T-cell (primary cell): ENCODE measurements around the gene GUCD1. TPM values are rescaled to one million over a fixed set of nuclear protein-coding genes. Genes with fewer than 3 reads are reported as not detected.
"Not testable (repeated sequence)": the region's sequence is repeated elsewhere in the genome, so short reads cannot be mapped to it uniquely, and the experiment has no call there.

ENCODE experiments used
- ATAC-seq, 4 experiments: fragments of 200-7000 bp in 3 of 4; fragments of 150-1000 bp in 1 of 4; cut with Tn5 transposase; replicated peaks in 1 of 4; 1 replicate in 3 of 4; 2 replicates in 1 of 4; pipeline ENCODE4 v1.10.0; 2021; ENCODE audit warnings: moderate library complexity in 3 of 4, mild to moderate bottlenecking in 2 of 4, moderate number of reproducible peaks in 1 of 4
- CTCF ChIA-PET, 2 donors: fragments of 300-600 bp; sonication (Branson Sonifier 250); formaldehyde crosslinking; loops; one replicate each; lab custom pipeline; 2022; ENCODE audit warnings: antibody characterized with exemption in 2 of 2; lab: Charles Lee
- POLR2A ChIA-PET, 2 donors: fragments of 300-600 bp; sonication (Branson Sonifier 250); formaldehyde crosslinking; loops; one replicate each; lab custom pipeline; 2022; ENCODE audit warnings: antibody characterized with exemption in 2 of 2; lab: Charles Lee
- DNase-seq, 35 experiments: peaks; one replicate each; pipeline versions ENCODE4 v3.0.0 to v3.0.0-alpha.2; 2013 to 2023
- H3K27ac ChIP-seq: one replicate; pipeline ENCODE4 v1.5.1; 2013; ENCODE audit warnings: low read length
- H3K27me3 ChIP-seq, 2 experiments: replicated peaks in 1 of 2; 1 replicate in 1 of 2; 2 replicates in 1 of 2; pipeline versions ENCODE4 v1.6.1 to v1.7.0; 2013; ENCODE audit warnings: low read length in 1 of 2, mixed read lengths in 1 of 2; ENCODE audit not compliant: control insufficient read depth in 2 of 2, insufficient read depth in 2 of 2; ENCODE audit errors: extremely low read depth in 1 of 2
- H3K36me3 ChIP-seq, 2 donors: 1 replicate in 1 of 2; 2 replicates in 1 of 2; pipeline versions ENCODE4 v1.6.1 to v1.7.0; 2013; ENCODE audit warnings: low read length in 1 of 2; ENCODE audit not compliant: control insufficient read depth in 2 of 2, insufficient read depth in 1 of 2; ENCODE audit errors: extremely low read depth in 1 of 2
- H3K4me1 ChIP-seq, 2 experiments: 1 replicate in 1 of 2; 2 replicates in 1 of 2; pipeline versions ENCODE4 v1.6.1 to v1.7.0; 2013; ENCODE audit warnings: low read length in 2 of 2, mixed read lengths in 1 of 2; ENCODE audit not compliant: insufficient read depth in 2 of 2, control insufficient read depth in 1 of 2; ENCODE audit errors: extremely low read depth in 1 of 2
- H3K4me3 ChIP-seq, 2 donors: 1 replicate in 1 of 2; 2 replicates in 1 of 2; pipeline versions ENCODE4 v1.5.1 to v1.7.0; 2013; ENCODE audit warnings: mild to moderate bottlenecking in 2 of 2, low read length in 1 of 2, moderate library complexity in 1 of 2; ENCODE audit not compliant: control insufficient read depth in 1 of 2; ENCODE audit errors: extremely low read depth in 1 of 2
- H3K9me3 ChIP-seq: 2 replicates; pipeline ENCODE4 v1.7.0; 2013
- H3K27ac Mint-ChIP-seq, 2 donors: one replicate each; pipeline ENCODE4 v1.8.0; 2020 to 2021; ENCODE audit warnings: mild to moderate bottlenecking in 2 of 2, mixed read lengths in 2 of 2
- H3K27me3 Mint-ChIP-seq, 2 donors: one replicate each; pipeline ENCODE4 v1.8.0; 2021 to 2022; ENCODE audit warnings: mixed read lengths in 2 of 2
- H3K36me3 Mint-ChIP-seq: one replicate; pipeline ENCODE4 v1.8.0; 2021; ENCODE audit warnings: mixed read lengths
- H3K4me1 Mint-ChIP-seq, 3 donors: one replicate each; pipeline ENCODE4 v1.8.0; 2020 to 2022; ENCODE audit warnings: mixed read lengths in 3 of 3, mild to moderate bottlenecking in 1 of 3
- H3K4me3 Mint-ChIP-seq, 3 donors: one replicate each; pipeline ENCODE4 v1.8.0; 2020 to 2022; ENCODE audit warnings: mild to moderate bottlenecking in 3 of 3, mixed read lengths in 3 of 3, moderate library complexity in 3 of 3
- H3K9me3 Mint-ChIP-seq, 3 donors: one replicate each; pipeline ENCODE4 v1.8.0; 2020 to 2022; ENCODE audit warnings: mixed read lengths in 3 of 3
- WGBS: methylation state at CpG from one replicate; pipeline ENCODE4 v1.1.5; 2013; ENCODE audit warnings: missing lambda C conversion rate; ENCODE audit not compliant: insufficient coverage; 5-methylcytosine and 5-hydroxymethylcytosine counted together
- total RNA-seq, 35 experiments: library from RNA in 6 of 35; stranded (reverse) in 6 of 35; fragments of 120-200 nt in 1 of 35; gene quantifications; one replicate each; pipeline versions ENCODE4 v1.2.1 to v1.2.4 and lab custom pipeline; 2013 to 2026

Gene GUCD1
- total RNA-seq, 5 donors from 2014 or later (not counting 1 experiment from before 2014, with no cell fraction given), result 51.2 to 81.8 (median 73.0) TPM

- peaks cover 0 to 7% of the 10 kb centered on the region in 2 donors for H3K27me3 Mint-ChIP-seq
- no peak overlapping the region for H3K27ac Mint-ChIP-seq
- POLR2A ChIA-PET, result no interaction called here
- peaks cover 0 to 11% of the 10 kb centered on the region in 2 experiments for H3K4me1 ChIP-seq
- no peak overlapping the region for H3K4me3 ChIP-seq
- no peaks in the 10 kb centered on the region for H3K9me3 ChIP-seq
- CTCF ChIA-PET, result no interaction called here
- H3K4me1 Mint-ChIP-seq, result peaks cover 6% of the 10 kb centered on the region in 3 donors
- ATAC-seq, result no peak
- no peaks in the 10 kb centered on the region for H3K9me3 Mint-ChIP-seq
- DNase-seq, result no peak
- H3K27ac ChIP-seq, result no peak overlapping the region
- H3K36me3 Mint-ChIP-seq, result no peaks in the 10 kb centered on the region
- peaks cover 0 to 35% of the 10 kb centered on the region in 2 experiments for H3K27me3 ChIP-seq
- H3K4me3 Mint-ChIP-seq, result peak overlapping the region; percentile 21 to 54 (median 24)
- no peaks in the 10 kb centered on the region for H3K36me3 ChIP-seq
- 84% methylated on average over 12 of the region's 16 CpGs for WGBS
Measured at GRCh38 chr22:24593836-24594568, 39.1 kb upstream of the GUCD1 start.

- H3K27ac ChIP-seq, DNase-seq, ATAC-seq, H3K36me3 ChIP-seq, H3K4me3 ChIP-seq, H3K9me3 Mint-ChIP-seq, H3K27ac Mint-ChIP-seq, H3K9me3 ChIP-seq, CTCF ChIA-PET, H3K36me3 Mint-ChIP-seq, H3K27me3 Mint-ChIP-seq, H3K4me1 Mint-ChIP-seq, POLR2A ChIA-PET: not testable (repeated sequence)
- H3K4me3 Mint-ChIP-seq, result peak overlapping the region; percentile 45 to 55 (median 54)
- WGBS, result 93% methylated on average over 9 of the region's 10 CpGs
- Histone ChIP-seq H3K27me3 (peaks cover 0 to 38% of the 10 kb centered on the region in 2 experiments), H3K4me1 (peaks cover 0 to 11% of the 10 kb centered on the region in 2 experiments)
Measured at GRCh38 chr22:24593559-24593835, 38.6 kb upstream of the GUCD1 start.

GRCh38 chr22:24592851-24593558 lies 38.1 kb upstream of the GUCD1 start, which contains the start of gene LRRC75B:
Gene LRRC75B (minus strand): TSS chr22:24593073. CDS start chr22:24593039, 34 bp downstream.
- peaks cover 0 to 38% of the 10 kb centered on the region in 2 experiments for H3K27me3 ChIP-seq
- Mint-ChIP-seq H3K9me3 (no peaks in the 10 kb centered on the region), H3K4me3 (peak within 1 kb of the TSS; percentile 77 to 80 (median 78)), H3K27ac (no peak within 1 kb of the TSS), H3K4me1 (peaks cover 6% of the 10 kb centered on the region in 3 donors), H3K27me3 (peaks cover 0 to 7% of the 10 kb centered on the region in 2 donors), H3K36me3 (no peaks in the 10 kb centered on the region)
- ATAC-seq (peak; percentile 42 to 50 (median 47)), DNase-seq (peak in 3 of 35 experiments; percentile 4 to 17 (median 11))
- WGBS, result 8% methylated on average over 55 of the region's 72 CpGs
- ChIA-PET POLR2A (no interaction called here), CTCF (no interaction called here)
- H3K4me3 ChIP-seq, result peak within 1 kb of the TSS; percentile 19 to 57
- H3K27ac ChIP-seq, result no peak within 1 kb of the TSS
- H3K4me1 ChIP-seq, result peaks cover 0 to 11% of the 10 kb centered on the region in 2 experiments
- H3K36me3 ChIP-seq, result no peaks in the 10 kb centered on the region
- no peaks in the 10 kb centered on the region for H3K9me3 ChIP-seq

- Histone ChIP-seq H3K9me3 (no peaks in the 10 kb centered on the region), H3K4me1 (peaks cover 0 to 11% of the 10 kb centered on the region in 2 experiments), H3K27me3 (peaks cover 0 to 38% of the 10 kb centered on the region in 2 experiments), H3K27ac (no peak overlapping the region), H3K4me3 (peak overlapping the region in 1 of 2 donors; percentile 56), H3K36me3 (no peaks in the 10 kb centered on the region)
- Mint-ChIP-seq H3K9me3 (no peaks in the 10 kb centered on the region), H3K4me3 (peak overlapping the region; percentile 77 to 80 (median 78)), H3K36me3 (no peaks in the 10 kb centered on the region), H3K27me3 (peaks cover 0 to 7% of the 10 kb centered on the region in 2 donors), H3K4me1 (peaks cover 6% of the 10 kb centered on the region in 3 donors), H3K27ac (no peak overlapping the region)
- CTCF ChIA-PET, result no interaction called here
- DNase-seq (peak in 1 of 35 experiments; percentile 6), ATAC-seq (peak in 2 of 4 experiments; percentile 16 to 23)
- 12% methylated on average over 31 of the region's 33 CpGs for WGBS
- POLR2A ChIA-PET, result no interaction called here
Measured at GRCh38 chr22:24592058-24592850, 37.3 kb upstream of the GUCD1 start.

- Histone ChIP-seq H3K27ac (no peak overlapping the region), H3K27me3 (peaks cover 0 to 38% of the 10 kb centered on the region in 2 experiments), H3K4me1 (peaks cover 0 to 11% of the 10 kb centered on the region in 2 experiments), H3K9me3 (no peaks in the 10 kb centered on the region), H3K36me3 (no peaks in the 10 kb centered on the region), H3K4me3 (no peak overlapping the region)
- peaks cover 6% of the 10 kb centered on the region in 3 donors for H3K4me1 Mint-ChIP-seq
- H3K27me3 Mint-ChIP-seq, result peaks cover 0 to 7% of the 10 kb centered on the region in 2 donors
- DNase-seq, result no peak
- ATAC-seq, result no peak
- peaks cover 3% of the 10 kb centered on the region for H3K36me3 Mint-ChIP-seq
- peak overlapping the region in 1 of 3 donors; percentile 13 for H3K4me3 Mint-ChIP-seq
- WGBS, result 87% methylated on average over 6 of the region's 6 CpGs
- CTCF ChIA-PET, result no interaction called here
- no peak overlapping the region for H3K27ac Mint-ChIP-seq
- no peaks in the 10 kb centered on the region for H3K9me3 Mint-ChIP-seq
- POLR2A ChIA-PET, result no interaction called here
Measured at GRCh38 chr22:24591286-24591830, 36.4 kb upstream of the GUCD1 start.
